Gastroesophageal sphincter (tissue), 3 donors: Measurements from ENCODE around the gene HSPA12A.

Experiments used
- CTCF ChIP-seq, 4 experiments: fragments of 200-600 bp in 2 of 4; fragments of 450-650 bp in 2 of 4; sonication (generic) in 1 of 4; IDR thresholded peaks; one replicate each; pipeline ENCODE4 v1.5.1; 2017 to 2019; ENCODE audit warnings: antibody characterized with exemption in 4 of 4, mild to moderate bottlenecking in 2 of 4, moderate library complexity in 2 of 4
- POLR2A ChIP-seq, 2 donors: fragments of 450-650 bp; IDR thresholded peaks; one replicate each; pipeline ENCODE4 v1.6.1; 2017; ENCODE audit warnings: antibody characterized with exemption in 2 of 2, mild to moderate bottlenecking in 2 of 2, moderate library complexity in 1 of 2
- POLR2AphosphoS5 ChIP-seq: sonication (generic); formaldehyde crosslinking; IDR thresholded peaks from one replicate; pipeline ENCODE4 v1.6.1; 2017; ENCODE audit warnings: antibody characterized with exemption

DNA sequence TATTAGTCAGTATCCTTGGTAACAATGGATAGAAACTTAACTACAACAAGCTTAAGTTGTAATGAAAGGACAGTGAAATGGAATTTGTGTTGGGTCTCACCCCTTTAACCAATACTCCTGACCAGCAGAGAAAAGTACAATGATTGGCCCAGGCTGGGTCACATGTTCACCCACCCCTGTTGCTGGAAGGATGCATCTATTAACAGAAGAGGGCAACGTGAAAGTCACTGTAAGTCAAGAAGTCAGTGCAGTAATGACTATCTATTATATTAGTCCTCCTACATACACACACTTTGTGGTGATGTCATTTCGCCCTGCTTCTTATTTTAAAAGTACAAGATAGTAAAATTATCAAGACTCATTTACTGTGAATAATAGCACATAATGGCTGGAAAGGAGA, 105.4 kb downstream of the HSPA12A start:
- TF ChIP-seq CTCF (IDR thresholded peaks at IDR 0.05): no peak
- no peak for TF ChIP-seq POLR2A (IDR thresholded peaks at IDR 0.05)
- no peak for TF ChIP-seq POLR2AphosphoS5
